MM.1S (cell line): ENCODE data around the gene FBP2.

ENCODE experiments used
- EZH2 ChIP-seq: fragments of 300-600 bp; sonication (generic); optimal IDR thresholded peaks from 2 replicates; pipeline ENCODE3; 2017; ENCODE audit warnings: low read depth, mild to moderate bottlenecking, antibody characterized with exemption, low read length, mixed read lengths
- EZH2phosphoT487 ChIP-seq: fragments of 300-600 bp; sonication (generic); IDR thresholded peaks from 2 replicates; pipeline ENCODE4 v1.6.1; 2018; ENCODE audit warnings: antibody characterized with exemption, low read length
- TF ChIP-seq, protein P1 (sequence below): fragments of 300-600 bp; sonication (generic); IDR thresholded peaks from 2 replicates; pipeline ENCODE4 v1.5.1; 2016; ENCODE audit warnings: antibody characterized with exemption, low read length, mixed read lengths

GRCh38 chr9:94538908-94539307 is 54.7 kb downstream of the FBP2 start:
- no peak for TF ChIP-seq EZH2phosphoT487
- TF ChIP-seq, protein P1, sequence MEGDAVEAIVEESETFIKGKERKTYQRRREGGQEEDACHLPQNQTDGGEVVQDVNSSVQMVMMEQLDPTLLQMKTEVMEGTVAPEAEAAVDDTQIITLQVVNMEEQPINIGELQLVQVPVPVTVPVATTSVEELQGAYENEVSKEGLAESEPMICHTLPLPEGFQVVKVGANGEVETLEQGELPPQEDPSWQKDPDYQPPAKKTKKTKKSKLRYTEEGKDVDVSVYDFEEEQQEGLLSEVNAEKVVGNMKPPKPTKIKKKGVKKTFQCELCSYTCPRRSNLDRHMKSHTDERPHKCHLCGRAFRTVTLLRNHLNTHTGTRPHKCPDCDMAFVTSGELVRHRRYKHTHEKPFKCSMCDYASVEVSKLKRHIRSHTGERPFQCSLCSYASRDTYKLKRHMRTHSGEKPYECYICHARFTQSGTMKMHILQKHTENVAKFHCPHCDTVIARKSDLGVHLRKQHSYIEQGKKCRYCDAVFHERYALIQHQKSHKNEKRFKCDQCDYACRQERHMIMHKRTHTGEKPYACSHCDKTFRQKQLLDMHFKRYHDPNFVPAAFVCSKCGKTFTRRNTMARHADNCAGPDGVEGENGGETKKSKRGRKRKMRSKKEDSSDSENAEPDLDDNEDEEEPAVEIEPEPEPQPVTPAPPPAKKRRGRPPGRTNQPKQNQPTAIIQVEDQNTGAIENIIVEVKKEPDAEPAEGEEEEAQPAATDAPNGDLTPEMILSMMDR = no peak
- no peak for TF ChIP-seq EZH2
